Retina (tissue), 1 donor: ENCODE data around the gene ZWINT.

Source experiments
- DNase-seq: peaks from one replicate; pipeline ENCODE4 v3.0.0-alpha.2; 2016

Gene ZWINT

GRCh38 chr10:56360967-56361612 lies at the start of gene ZWINT:
ZWINT (minus strand) TSS chr10:56361259; CDS start chr10:56361236, 23 bp downstream.
- peak; percentile 96 for DNase-seq

DNA sequence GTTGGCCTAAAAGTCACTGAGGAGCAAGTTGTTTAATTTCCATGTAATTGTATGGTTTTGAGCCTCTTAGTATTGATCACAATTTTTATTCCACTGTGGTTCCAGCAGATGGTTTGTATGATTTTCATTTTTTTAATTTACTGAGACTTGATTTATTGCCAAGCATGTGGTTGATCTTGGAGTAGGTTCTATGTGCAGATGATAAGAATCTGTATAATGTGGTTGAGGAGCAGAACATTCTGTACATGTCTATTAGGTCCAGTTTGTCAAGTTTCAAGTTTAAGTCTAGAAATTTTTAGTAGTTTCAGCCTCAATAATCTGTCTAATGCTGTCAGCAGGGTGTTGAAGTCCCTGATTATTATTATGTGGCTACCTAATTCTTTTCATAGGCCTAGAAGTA lies 22.7 kb upstream of the ZWINT start:
- DNase-seq = no peak

DNA sequence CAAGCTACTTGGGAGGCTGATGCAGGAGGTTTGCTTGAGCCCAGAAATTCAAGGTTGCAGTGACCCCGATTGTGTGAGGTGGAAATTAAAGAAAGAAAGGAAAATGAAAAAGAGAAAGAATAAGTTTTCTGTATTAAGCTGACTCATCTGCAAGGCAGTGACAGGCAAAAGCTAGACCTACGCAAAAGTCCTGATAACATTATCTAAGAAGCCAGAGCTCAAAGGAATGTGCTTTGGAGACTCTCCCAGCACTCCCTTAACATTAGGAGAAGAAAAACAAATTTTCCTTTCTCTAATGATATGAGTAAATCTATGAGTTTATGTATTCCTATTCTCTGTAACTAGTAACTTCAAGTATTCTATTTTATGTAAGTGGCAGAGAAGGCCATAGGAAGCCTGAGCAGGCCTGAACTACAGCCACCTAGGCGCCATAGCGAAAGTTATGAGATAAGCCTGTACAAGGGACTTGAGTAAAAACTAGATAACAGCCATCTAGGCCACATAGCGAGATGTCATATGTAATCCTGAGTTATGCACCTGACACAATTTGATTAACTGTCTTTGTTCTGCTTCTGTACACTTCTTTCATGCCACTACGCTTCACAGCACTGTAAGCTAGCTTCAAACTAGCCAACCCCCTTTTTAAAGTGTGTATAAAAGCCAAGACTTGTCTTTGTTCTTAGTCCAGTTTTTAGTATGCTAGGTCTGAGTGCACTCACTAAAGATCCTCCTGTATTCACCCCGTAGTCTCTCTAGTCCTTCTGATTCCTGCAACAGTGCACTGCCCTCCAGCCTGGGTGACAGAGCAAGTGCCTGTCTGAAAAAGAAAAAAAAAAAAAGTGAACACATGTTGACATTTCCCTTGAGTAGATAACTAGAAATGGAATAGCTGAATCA lies 9.4 kb upstream of the ZWINT start:
- DNase-seq = peak; percentile 12

- DNase-seq = no peak
Observed at GRCh38 chr10:56360583-56360966, 484 bp downstream of the ZWINT start.

GRCh38 chr10:56359837-56360236 lies 1.2 kb downstream of the ZWINT start:
- DNase-seq = no peak

DNA sequence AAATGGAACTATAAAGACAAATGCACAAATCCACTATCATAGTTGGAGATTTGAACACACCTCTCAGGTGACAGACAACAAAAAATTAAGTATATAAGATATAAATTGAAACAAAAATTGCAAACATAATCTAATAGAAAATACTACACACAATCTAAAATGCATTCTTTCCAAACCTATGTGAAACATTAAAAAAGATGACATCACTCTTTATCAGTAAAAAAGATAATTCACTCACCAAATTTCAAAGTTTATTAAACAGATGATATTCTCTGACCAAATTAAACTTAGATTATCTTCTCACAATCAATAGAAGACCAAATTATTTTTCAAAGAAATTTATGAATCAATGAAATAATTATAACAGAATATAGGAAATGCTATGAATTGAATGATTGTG lies 4.0 kb downstream of the ZWINT start:
- DNase-seq = no peak

GRCh38 chr10:56351909-56352630 lies 9.0 kb downstream of the ZWINT start:
- no peak for DNase-seq

DNA sequence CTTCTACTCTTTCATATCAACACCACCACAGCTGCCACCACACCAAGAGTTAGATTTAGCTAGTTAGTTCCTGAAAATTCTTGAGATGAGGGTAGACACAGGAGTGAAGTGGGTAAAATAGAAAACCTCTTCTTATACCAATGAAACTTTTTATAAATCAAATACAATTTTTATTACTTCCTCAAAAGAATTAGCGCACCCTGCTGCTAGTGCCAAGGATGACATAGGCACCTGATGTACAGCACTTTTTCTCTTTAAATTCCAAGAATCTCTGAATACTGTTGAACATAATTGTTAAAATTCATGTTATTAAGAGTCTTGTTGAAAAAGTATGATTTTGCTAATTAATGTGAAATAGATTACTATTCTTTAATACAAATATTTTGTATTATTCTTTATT lies 11.4 kb downstream of the ZWINT start:
- no peak for DNase-seq

DNA sequence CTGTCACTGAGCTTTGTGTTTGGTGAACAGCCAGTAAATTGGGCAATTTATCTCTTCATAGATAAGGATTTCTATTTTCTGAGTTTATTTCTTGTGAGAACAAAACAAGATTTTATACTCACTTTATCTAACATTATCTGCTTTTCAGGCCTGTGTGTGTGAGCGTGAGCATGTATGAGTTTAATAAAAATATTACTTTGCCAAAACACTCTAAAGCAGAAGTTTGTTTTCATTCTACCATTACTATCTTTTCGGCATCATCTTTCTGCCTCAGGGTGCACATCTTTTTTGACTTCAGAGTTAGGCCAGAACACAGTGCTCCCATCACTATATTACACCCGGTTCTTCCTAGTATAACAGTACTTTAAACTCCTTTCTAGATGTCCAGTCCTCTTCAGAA lies 13.0 kb downstream of the ZWINT start:
- no peak for DNase-seq

GRCh38 chr10:56346845-56347415 lies 14.1 kb downstream of the ZWINT start:
- no peak for DNase-seq

- no peak for DNase-seq
Observed at GRCh38 chr10:56341612-56342011, 19.4 kb downstream of the ZWINT start.

- DNase-seq = no peak
Observed at GRCh38 chr10:56329961-56330360, 31.1 kb downstream of the ZWINT start.

DNA sequence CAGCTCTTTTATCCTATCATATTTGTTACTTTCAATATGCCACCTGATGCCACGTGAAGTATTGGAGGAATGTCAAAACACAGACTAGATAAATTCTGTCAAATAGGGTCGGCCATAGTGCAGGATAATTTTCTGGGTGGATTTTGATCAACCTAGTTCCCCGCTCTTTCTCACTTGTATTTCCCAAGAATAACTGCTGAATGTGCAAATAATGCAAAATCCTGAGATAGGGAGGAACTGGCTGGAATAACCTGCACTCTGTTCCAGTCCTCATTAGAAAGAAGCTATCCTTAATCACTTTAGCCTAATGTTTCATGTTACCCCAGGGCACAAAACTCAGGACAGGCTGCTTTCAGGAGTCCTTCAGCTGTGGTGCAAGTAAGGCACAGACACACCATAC lies 33.9 kb downstream of the ZWINT start:
- no peak for DNase-seq

DNA sequence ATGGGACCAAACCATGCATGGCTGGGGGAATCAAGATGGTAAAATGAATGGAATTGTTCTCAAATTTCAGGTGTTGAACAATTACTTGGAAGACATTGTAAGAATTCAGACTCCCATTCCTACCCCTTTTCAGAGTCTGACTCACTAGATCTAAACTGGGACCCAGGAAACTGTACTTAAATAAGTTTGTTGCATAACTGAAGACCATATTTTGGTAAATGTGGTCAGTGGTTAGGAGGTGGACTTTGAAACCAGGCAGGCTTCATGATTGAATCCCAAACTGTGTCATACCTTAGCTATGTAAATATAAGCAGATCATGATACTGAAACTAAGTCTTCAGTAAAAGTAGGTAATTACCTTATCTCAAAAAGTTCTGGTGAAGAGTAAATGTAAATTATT lies 41.7 kb downstream of the ZWINT start:
- DNase-seq = no peak

DNA sequence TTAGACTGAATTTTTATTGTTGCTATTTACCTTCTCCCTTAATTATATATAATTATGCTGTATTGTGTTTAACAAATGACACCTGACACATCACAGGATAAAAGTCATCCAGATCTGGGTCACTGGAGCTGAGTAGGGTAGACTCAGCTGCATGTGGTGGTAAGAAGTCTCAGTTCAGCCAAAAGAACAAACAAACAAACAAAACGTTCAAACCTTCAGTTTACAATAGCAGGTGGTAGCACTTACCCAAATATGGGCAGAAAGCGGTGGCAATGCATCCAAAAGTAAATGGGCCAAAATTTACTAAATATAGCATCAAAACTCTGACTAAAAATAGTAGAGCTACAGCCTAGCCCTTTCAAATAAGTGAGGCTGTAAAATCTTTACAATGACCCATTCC lies 42.2 kb downstream of the ZWINT start:
- no peak for DNase-seq

- DNase-seq = no peak
Observed at GRCh38 chr10:56317603-56318002, 43.5 kb downstream of the ZWINT start.

DNA sequence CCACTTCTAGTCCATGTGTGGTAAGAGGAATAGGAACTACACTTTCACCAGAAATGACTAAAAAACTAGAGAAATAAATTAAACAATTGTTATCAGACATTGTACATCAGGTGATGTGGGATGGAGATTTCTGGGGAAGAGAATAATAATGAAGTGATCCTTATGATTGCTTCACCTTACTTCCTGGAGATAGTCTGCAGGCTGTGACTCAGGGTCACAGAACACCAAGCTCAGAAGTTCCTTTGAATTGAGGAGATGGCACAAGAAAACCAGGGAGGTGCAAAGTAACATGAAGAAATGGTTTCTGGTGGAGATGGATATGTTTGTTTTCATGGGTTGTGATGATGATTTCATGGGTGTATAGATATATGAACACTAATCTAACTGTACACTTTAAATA lies 44.5 kb downstream of the ZWINT start:
- DNase-seq = no peak
